SW 1271 (cell line): ENCODE results near the gene QPCT.
A peak's percentile ranks its signal among the peaks of the same experiment; 100 is the strongest.
"Not testable (repeated sequence)": the region's sequence is repeated elsewhere in the genome, so short reads cannot be mapped to it uniquely, and the experiment has no call there.

ENCODE experiments used
- DNase-seq, 2 experiments: peaks; one replicate each; lab custom pipeline; 2025; lab: John Stamatoyannopoulos, UW

Gene QPCT

DNA sequence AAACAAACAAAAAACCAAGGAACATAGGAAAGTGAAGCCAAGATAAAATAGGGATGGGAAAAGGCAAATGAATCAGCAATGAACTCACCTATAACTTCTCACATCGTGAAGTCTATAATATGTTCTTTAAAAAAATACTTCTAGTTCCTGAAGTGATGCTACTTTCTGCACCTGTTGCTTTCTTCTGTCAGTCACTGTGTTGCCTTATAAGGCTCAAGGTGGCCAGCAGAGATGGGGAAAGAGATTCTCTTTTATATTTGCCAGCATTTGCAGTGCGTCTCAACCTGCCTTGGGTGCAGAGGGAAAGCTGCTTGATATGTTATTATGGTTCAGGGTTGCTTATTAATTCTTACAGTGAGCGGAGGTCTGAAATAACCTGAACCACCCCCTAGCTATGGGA is 14.0 kb downstream of the QPCT start:
- no peak for DNase-seq

DNA sequence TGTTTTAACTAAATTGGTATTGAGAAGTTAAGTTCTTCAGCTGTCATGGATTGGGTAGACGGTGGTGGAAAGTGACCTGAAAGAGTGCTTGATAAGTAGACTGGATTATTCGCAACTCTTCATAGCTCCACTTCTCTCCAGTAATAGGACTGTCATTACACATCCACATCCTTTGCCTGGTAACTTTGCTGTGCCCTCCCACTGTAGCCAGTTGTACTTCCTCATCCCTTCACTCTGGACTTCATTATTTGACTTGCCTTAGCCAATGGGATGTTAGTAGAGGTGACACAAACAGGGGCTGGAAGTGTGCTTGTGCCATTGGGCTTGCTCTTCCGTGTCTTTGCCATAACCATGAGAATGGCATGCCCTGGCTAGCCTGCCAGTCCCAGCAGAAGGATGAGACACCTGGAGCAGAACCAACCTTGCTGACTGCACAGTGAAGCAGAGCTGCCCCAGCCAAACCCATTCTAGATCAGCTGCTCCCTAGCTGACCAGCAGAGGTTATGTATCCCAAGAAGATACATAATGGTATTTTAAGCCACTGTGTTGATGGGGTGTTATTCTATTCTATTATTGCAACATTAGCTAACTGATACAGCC is 16.9 kb downstream of the QPCT start:
- DNase-seq: no peak

DNA sequence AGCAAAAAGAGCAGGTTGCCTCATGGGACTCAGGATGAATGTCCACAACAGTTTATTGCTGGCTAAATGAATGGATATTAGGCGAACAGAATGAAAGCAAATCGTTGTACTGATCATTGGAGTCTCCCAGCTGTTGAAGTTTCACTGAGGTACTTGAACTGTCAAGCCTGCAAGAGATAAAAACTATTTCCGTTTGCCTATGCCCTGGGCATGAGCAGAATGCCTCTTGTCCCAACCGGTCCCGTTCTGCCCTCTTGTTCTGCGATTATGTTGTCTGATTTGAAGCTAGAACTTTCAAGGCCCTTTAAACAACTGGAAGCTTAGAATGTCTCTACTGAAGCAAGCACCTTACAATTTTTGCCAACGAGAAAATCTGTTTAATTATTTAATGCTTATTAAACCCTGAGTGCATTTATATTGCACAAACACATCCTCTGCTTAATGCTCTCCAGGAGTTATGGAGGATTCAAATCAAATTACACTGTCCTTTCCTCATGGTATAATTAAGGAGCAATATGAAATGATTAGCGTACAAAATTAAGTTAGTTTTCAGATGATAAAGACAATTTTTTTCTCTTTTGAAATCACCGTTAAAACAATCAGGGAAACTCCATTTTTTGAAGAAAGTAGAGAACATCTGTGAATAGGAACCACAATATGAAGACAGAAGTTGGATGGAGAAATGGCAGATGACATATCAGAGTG is 17.7 kb downstream of the QPCT start:
- DNase-seq: no peak

DNA sequence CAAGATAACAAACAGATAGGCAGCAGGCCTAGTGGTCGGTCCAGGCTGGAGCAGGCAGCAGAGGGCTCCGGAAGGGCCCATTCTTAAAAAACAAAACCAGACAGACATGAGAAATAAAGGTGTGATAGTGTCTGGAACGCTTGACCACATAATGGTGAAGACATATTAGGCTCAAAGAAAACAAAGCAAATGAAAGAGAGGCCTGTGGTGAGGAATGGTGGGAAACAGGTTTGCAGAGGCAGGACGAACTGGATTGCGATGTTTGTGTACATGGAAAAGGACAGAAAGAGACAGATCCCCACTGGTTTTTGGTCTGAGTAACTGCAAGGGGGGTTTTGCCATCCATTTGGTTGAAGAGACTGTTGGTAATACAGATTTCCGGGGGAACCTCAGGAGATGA is 19.9 kb downstream of the QPCT start:
- DNase-seq: no peak

DNA sequence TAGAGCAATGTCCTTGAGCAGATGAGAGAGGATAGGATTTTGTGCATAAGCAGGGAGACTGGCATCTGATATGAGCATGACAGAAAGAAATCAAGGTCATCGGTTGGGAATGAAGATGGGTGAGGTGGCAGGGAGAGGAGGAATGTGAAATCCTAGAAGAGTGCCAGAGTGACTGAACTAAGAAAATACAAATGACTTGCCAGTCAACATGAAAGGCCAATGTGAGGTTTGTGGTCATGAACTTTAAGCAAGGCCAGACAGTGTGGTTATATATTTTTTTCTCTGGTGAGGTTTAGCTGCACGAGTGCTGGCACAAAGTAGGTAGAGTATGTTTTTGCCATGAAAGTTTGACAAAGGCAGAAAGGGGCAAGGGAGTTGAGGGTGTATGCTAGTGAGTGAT is 21.2 kb downstream of the QPCT start:
- DNase-seq: no peak

DNA sequence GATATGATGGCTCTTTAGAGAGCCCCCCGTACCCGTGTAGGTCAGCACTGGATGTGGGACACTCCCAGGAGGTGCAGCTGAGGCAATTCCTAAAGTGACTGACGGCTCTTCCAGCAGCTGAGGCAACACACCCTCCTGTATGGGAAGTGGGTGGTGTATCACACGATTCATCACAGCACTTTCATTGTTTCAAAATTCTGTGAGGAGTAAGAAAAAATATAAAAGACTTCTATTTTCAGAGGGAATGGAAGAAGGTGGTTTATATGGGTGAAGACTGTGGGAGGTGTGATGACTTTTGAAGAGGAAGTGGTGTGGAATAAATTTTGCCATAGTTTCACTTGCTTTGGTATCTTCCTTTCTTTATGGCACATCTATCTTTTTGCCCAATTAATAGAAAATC is 22.3 kb downstream of the QPCT start:
- DNase-seq: no peak

DNA sequence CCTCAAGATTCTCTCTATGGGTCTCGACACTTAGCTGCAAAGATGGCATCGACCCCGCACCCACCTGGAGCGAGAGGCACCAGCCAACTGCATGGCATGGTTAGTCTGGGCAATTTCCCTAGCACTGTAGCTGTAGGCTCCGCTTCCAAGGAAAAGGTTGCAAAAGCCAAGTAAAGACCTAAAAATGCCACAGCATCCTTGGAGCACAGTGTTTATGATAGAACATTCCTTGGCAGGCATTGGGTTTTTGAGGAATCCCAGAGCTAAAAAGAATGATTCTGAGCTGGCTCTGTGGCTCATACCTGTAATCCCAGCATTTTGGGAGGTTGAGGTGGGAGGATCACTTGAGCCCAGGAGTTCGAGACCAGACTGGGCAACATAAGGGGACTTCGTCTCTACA is 22.9 kb downstream of the QPCT start:
- no peak for DNase-seq

DNA sequence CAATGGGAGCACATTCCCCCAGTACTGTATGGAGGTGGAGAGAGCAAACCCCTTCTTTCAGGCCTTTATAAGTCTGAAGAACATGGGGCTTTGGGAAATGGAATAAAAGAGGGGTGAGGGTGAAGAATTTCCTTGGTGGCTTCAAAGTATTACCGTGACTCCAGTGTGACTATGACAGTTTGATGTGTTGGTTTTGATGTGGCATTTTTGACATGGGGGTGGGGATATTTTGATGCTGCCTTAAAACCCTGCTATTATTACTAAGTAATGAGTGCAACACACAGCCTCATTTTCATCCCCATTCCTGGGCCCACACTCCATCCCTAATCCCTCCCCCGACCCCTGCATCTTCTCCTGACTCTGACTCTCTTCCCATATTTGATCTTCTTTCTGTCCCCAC is 23.6 kb downstream of the QPCT start:
- DNase-seq: no peak

DNA sequence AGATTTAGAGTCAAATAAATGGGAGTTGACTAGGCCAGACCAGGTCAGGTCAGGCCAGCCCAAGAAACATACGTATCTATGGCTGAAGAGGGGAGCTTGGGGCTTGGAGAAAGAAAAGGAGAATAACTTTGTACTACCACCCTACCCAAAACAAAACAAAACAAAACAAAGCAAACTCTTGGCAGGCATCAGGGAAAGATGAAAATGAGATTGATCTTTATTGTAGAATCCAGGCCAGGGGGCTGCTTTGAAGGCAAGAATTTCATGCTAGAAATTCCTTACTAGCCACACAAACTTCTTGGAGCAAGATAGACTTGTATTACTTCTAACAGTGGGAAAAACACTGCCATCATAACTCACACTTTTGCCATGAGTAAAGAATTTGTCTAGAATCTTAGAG is 26.2 kb downstream of the QPCT start:
- DNase-seq: no peak

DNA sequence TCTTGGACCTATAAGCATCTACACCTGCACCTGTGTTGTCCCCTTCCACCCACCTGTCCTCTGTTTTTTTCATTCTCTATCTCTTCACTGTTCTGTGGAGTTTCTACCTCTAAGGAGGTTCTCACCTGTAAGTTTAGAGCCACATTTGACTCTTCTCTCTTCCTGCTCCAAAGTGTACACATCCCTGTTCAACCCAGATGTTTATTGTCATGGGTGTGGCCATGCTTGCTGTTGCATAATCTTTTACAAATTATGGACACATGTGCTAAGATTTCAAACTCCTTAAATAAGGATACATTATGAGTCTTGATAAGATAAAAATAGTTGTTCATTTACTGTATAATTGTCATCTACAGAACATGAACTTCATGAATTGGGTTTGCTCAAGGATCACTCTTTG is 27.6 kb downstream of the QPCT start:
- no peak for DNase-seq

DNA sequence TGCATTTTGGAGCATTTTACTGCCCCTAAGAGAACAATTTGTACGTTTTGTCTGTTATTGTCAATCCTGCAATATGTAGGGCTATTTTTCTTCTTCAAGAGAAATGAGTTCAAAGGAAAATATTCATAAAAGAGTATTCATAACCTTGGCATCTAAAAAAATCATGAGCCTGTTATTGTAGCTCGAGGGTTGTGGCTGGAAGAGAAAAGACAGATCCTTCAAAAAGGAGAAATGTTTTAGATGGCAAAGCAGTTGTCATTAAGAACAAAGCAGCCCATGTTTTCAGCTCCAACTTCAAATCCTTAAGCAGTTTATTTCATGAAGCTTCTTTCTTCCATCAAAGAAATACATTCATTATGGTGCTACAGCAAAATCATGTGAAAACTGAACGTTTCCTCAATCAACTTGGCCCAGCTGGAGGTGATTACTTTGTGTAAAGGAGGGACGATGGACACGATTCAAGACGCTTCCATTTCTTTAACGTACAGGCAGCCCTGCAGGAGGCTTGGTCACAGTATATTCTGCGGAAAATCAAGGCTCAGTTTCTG is 31.4 kb downstream of the QPCT start:
- DNase-seq: no peak

DNA sequence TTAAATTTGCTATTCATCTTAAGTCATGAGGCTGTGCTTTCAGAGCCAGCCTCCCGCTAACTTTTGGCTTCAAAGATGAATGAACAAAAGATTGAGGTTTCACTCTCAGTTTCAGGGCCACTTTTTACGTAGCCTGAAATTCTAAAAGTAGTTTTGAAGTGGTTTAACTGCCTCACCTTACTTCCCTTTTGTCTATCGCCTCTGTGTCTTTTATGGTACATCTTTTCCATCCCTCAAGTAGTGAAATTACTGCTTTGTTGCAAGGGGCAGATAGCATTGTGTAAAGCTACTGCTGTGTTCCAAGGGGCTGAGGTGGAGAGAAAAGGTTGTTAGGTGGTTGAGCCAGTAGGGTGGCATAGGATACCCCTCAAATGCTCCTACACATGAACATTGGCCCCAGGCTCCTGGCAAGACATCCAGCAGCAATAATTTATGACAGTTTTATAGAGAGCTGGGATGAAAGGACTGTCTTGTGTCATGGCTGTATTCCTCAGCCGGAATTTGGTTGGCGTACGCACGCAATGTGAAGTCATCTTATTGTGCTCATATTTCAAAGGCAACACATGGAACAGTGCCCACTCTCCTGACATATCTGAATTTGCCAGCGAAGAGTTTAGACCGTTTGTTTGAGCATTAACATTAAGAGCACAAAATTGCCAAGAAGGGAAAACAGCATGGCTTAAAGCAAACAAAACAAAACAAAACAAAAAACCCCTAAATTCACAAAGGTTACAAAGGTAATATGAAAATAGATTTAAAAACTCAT is 32.2 kb downstream of the QPCT start:
- no peak for DNase-seq

DNA sequence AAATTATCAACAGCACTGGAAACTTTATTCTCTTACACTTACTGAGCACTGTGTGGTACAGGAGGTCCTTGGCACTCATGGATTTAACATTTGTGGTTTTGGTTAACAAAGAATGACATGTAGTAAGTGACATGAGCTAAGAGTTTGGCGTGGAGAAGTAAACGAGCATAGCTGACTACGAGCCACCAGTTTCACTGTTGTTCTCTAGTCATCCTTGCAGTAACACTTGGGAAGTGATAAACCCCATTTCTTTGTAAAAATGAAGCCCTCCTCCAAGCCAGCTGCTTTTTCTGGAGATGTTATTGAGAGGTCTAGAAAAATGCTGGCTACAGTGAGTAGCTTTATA is 32.7 kb downstream of the QPCT start:
- no peak for DNase-seq

DNA sequence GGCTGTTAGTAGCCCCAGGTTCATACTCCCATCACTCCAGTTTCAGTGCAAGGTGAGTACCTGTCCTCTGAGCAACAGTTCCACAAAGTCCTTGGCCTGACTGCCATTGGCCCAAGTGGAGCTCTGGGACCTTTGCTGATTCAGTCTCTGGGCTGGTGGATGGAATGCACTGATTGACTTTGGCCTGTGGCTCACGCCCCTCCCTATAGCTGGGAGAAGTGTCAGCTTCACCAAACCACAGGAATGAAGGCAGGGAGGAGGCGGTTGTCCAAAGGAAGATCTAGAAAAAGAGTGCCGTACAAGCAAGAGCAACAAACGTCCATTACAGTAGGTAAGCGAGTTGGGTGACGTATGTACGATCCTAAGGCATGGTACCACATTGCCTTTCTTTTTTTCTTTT is 34.0 kb downstream of the QPCT start:
- DNase-seq: no peak

DNA sequence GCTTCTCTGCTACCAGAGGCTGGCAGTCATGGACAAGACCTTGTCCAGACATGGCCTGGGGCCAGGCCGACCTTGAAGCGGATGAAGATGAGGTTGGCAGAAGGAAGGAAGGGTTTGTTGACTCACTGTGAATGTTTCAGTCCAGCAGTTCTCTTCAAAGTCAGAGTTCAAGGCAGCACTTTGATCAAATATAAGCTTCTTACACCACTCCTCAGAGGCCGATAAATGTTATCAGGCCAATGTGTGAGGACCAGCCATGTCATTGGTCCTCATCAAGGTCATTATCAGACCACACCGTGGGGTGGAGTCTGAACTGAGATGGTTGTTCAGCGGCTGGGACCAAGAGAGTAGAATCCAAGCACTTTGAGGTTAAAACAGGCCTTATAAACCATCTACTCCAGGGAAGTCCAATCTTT is 35.5 kb downstream of the QPCT start:
- DNase-seq: no peak

DNA sequence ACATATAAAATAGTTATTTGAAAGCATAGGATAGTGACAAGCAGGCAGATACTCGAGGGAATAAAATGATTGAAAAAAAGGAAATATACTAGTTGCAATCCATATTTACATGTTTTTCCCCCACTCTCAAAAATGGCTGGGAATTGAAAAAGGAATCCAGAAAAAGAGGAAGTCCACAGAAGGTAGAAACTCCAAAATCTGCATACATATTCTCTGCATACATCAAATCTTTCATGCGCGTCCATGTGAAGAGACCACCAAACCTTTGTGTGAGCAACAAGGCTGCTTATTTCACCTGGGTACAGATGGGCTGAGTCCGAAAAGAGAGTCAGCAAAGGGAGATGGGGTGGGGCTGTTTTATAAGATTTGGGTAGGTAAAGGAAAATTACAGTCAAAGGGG is 36.4 kb downstream of the QPCT start:
- DNase-seq: not testable (repeated sequence)

DNA sequence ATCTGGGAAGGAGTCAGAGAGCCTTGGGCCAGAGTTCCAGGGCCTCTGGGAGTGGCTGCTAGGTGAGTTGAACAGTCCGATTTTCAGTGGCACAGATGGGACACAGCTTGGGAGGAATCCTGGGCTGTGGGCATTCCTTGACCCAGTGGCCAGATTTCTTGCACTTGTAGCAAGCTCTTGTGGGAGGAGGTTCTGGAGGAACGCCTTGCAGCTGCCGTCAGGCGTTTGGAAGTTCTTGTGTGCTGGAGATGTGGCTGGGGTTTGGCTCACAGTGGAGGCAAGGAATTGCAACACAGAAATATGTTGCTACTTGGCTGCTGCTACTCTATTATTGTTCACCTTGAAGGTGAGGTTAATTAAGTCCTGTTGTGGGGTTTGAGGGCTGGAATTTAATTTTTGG is 39.8 kb downstream of the QPCT start:
- DNase-seq: not testable (repeated sequence)

DNA sequence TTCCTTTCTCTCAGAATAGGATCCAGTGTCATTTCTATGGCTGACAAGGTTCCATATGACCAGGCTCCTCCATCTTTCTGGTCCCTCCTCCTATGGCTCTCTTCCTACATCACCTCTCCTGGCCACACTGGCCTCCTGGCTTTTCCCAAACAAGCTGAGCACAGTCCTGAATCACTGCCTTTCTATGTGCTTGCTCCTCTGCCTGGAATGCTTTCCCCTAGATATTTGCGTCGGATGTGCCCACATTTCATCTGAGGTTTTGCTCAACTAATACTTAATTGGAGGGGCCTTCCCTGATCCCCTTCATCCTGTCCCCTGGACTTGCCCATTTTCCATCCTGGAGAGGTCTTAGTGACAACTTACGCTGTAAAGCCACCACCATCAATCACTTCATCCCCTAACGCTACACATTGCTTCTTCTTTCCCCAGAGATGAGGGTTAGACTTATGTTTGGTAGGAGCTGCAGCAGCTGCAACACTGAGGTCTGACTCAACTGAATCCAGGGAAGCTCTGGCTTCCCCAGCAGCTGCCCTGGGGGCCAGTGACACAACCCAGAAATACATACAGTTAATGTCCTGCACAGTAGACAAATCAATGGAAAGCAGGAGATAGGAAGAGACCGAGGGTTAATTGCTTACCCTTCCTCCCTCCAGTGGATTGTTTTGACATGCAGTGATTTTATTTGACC is 42.9 kb downstream of the QPCT start:
- no peak for DNase-seq

DNA sequence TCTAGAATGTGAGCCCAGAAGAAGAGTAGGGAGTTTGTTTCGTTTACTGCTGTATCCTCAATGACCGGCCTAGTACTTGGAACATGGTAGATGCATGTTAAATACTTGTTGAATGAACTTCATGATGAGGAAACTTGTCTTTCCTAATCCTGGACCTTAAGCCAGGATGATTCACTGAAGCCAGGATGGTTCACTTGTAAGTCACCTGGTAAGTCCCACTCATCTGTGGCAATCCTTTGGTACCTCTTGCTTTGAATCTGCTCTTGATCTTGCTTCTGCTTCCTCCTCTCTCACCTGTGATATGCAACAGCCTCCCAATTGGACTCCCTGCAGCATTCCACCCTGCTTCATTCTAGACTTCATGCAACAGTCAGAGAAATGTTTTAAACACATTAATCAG is 43.6 kb downstream of the QPCT start:
- DNase-seq: no peak

DNA sequence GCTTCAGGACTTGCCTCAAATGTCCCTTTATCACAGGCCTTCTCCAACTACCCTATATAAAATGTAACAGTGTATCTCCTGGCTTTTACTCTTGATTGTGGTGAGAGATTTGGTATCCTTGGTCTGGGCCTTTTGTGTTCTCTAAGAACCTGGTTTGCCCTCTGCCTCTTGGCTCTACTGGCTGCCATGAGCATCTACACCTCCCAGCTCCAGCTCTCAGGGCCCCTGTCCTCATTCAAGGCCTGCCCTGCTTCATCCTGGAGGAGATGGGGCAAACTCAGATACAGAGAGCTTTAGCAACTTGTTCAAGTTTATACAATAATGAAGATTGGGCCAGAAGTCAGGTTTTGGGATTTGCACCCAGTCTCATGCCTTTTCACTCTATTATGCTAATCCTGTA is 45.0 kb downstream of the QPCT start:
- no peak for DNase-seq

DNA sequence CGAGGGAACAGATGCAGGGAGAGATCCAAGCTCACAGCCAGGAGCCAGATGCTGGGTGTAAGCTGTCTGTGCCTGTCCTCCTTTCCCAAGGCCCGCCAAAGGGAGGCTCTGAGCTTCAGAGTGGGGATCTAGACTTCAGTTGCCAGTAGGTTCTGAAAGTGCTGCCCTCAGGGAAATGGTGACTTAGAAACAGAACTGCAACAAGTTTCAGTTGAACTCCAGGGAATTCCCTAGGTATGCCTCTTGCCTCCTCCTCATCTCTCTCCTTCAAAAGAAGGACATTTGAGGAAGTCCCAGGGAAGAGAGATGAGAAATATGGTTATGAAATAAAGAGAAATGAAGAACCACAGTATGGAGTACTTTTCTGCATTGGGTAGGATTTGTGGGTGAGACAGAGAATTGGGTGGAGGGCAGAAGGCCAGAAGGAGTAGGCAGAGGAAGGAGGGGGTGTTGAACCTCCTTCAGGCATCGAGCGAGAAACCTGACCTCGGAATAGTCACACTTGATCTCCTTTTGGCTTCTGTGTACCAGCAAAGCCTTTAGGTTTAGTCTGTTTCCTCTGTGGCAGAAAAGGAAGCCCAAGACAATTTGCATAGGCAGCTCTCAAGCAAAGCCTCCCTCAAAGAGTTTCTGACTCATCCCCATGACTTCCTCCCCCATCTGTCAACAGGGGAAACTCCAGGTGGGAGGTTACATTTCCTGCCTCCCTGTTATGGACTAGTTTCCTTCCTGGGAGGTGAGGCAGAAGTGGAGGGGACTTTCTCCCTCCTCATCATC is 45.7 kb downstream of the QPCT start:
- peak; percentile 70 to 77 for DNase-seq

DNA sequence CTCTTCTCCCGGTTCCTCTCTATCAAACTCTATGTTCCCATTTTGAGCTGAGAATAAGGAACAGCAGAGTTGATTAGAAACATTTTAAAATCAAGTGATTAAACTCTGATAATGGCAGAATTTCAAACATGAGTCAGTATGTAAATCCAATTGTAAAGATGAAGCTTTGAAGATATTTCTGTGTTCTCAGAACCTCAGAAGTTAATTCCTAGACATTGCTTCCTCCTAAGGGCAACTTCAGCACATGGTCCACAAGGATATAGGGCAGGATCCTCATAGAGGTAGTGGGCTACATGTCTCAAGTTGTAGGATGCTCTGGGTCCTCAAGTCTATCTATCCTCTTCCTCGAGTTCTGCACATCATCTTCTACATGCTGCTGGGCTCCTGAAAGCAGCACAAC is 46.3 kb downstream of the QPCT start:
- no peak for DNase-seq
